PC-3 (cell line): ENCODE results near the gene HACD1. TPM values are rescaled to one million over a fixed set of nuclear protein-coding genes. Genes with fewer than 3 reads are reported as not detected.

Source experiments
- ATAC-seq: fragments of 200-7000 bp; cut with Tn5 transposase; 2 replicates; pipeline ENCODE4 v1.9.1; 2020; ENCODE audit warnings: mild to moderate bottlenecking, moderate library complexity
- BruUV-seq: library from RNA; stranded (reverse); fragments of 400-500 nt; replicated peaks from 2 replicates; lab custom pipeline; 2021; lab: Mats Ljungman, UMichigan
- CTCF ChIA-PET: fragments of 300-600 bp; sonication (Branson Sonifier 250); formaldehyde crosslinking; loops from one replicate; lab custom pipeline; 2022; ENCODE audit warnings: antibody characterized with exemption; lab: Charles Lee
- POLR2A ChIA-PET: fragments of 300-600 bp; sonication (Branson Sonifier 250); formaldehyde crosslinking; loops from one replicate; lab custom pipeline; 2022; ENCODE audit warnings: antibody characterized with exemption; ENCODE audit not compliant: unreplicated experiment; lab: Charles Lee
- DNase-seq: peaks from one replicate; pipeline ENCODE4 v3.0.0-alpha.2; 2015
- H2AFZ ChIP-seq: fragments of 300-600 bp; sonication (generic); 2 replicates; pipeline ENCODE4 v1.6.0; 2016; ENCODE audit warnings: antibody characterized with exemption, low read length
- H3F3A ChIP-seq: fragments of 300-600 bp; sonication (generic); one replicate; pipeline ENCODE4 v1.6.0; 2017; ENCODE audit warnings: antibody characterized with exemption, low read length, control low read depth, mild to moderate bottlenecking; ENCODE audit not compliant: unreplicated experiment
- H3K27ac ChIP-seq: fragments of 300-600 bp; sonication (generic); 2 replicates; pipeline ENCODE4 v1.5.1; 2016; ENCODE audit warnings: mild to moderate bottlenecking, low read length
- H3K27me3 ChIP-seq: fragments of 300-600 bp; sonication (generic); 2 replicates; pipeline ENCODE4 v1.6.1; 2016; ENCODE audit warnings: low read length, mixed read lengths
- H3K36me3 ChIP-seq: fragments of 300-600 bp; sonication (generic); 2 replicates; pipeline ENCODE4 v1.6.1; 2016; ENCODE audit warnings: low read depth, mixed run types, low read length, mixed read lengths
- H3K4me1 ChIP-seq: fragments of 300-600 bp; sonication (generic); 2 replicates; pipeline ENCODE4 v1.5.1; 2016; ENCODE audit warnings: low read length; ENCODE audit not compliant: insufficient read depth
- H3K4me2 ChIP-seq: fragments of 300-600 bp; sonication (generic); 2 replicates; pipeline ENCODE4 v1.6.0; 2016; ENCODE audit warnings: low read length
- H3K4me3 ChIP-seq: fragments of 300-600 bp; sonication (generic); 2 replicates; pipeline ENCODE4 v1.5.1; 2016; ENCODE audit warnings: mild to moderate bottlenecking, low read length, mixed read lengths
- H3K79me2 ChIP-seq: fragments of 300-600 bp; sonication (generic); 2 replicates; pipeline ENCODE4 v1.6.1; 2017; ENCODE audit warnings: low read length, mixed read lengths
- H3K9ac ChIP-seq: fragments of 300-600 bp; sonication (generic); 2 replicates; pipeline ENCODE4 v1.6.0; 2016; ENCODE audit warnings: mild to moderate bottlenecking, low read length
- H3K9me2 ChIP-seq: fragments of 300-600 bp; sonication (generic); replicated peaks from 2 replicates; pipeline ENCODE4 v1.6.1; 2016; ENCODE audit warnings: mixed run types, low read length, mixed read lengths
- H3K9me3 ChIP-seq: fragments of 300-600 bp; sonication (generic); 2 replicates; pipeline ENCODE4 v1.6.1; 2016; ENCODE audit warnings: low read length, mixed read lengths
- H4K20me1 ChIP-seq: fragments of 300-600 bp; sonication (generic); 2 replicates; pipeline ENCODE4 v1.6.1; 2016; ENCODE audit warnings: low read length, mixed read lengths
- CTCF ChIP-seq: fragments of 300-600 bp; sonication (generic); conservative IDR thresholded peaks from 2 replicates; pipeline ENCODE4 v1.5.1; 2017; ENCODE audit warnings: antibody characterized with exemption, low read depth, mild to moderate bottlenecking, low read length
- EZH2 ChIP-seq: fragments of 300-600 bp; sonication (generic); IDR thresholded peaks from one replicate; pipeline ENCODE4 v1.6.1; 2017; ENCODE audit warnings: antibody characterized with exemption, mild to moderate bottlenecking, low read length; ENCODE audit not compliant: unreplicated experiment
- EZH2phosphoT487 ChIP-seq: fragments of 300-600 bp; sonication (generic); IDR thresholded peaks from 2 replicates; pipeline ENCODE4 v1.6.1; 2018; ENCODE audit warnings: mild to moderate bottlenecking, antibody characterized with exemption, low read length, borderline replicate concordance
- intact Hi-C: fragments of 100-400 bp; cut with micrococcal nuclease; formaldehyde crosslinking; loops from 2 replicates; pipeline ENCODE4 v1.9.0; 2023
- total RNA-seq: library from RNA; depleted of rRNA; stranded (reverse); fragments of >200 nt; gene quantifications from 2 replicates; pipeline ENCODE4 v1.2.3, GENCODE V29; 2014

Gene HACD1
- total RNA-seq, 1 experiment from 2014 or later = 15.3 TPM

GRCh38 chr10:17660921-17661320 is 43.7 kb upstream of the HACD1 start:
- DNase-seq (no peak), ATAC-seq (no peak)
- no TSS peak for BruUV-seq
- Histone ChIP-seq H3K9me2 (no peaks in the 10 kb centered on the region), H2AFZ (no peak overlapping the region), H3K79me2 (peaks cover 51% of the 10 kb centered on the region), H3K36me3 (no peaks in the 10 kb centered on the region), H3K4me3 (no peak overlapping the region), H3K27ac (no peak overlapping the region), H3K4me2 (no peak overlapping the region), H3K4me1 (peaks cover 9% of the 10 kb centered on the region; the same call in 1 of the 2 replicates), H3K27me3 (no peaks in the 10 kb centered on the region), H3K9me3 (no peaks in the 10 kb centered on the region), H3F3A (no peaks in the 10 kb centered on the region), H4K20me1 (no peaks in the 10 kb centered on the region), H3K9ac (no peak overlapping the region)
- ChIA-PET POLR2A (no interaction called here), CTCF (no interaction called here)
- TF ChIP-seq EZH2phosphoT487 (no peak), EZH2 (no peak), CTCF (no peak)
- intact Hi-C loops = no loop called here

- H2AFZ ChIP-seq = no peak overlapping the region
- H3K4me2 ChIP-seq = no peak overlapping the region
- TF ChIP-seq EZH2phosphoT487 (no peak), CTCF (no peak), EZH2 (no peak)
- ATAC-seq (no peak), DNase-seq (no peak)
- H3K27ac ChIP-seq = no peak overlapping the region
- no peaks in the 10 kb centered on the region for H3F3A ChIP-seq
- no peaks in the 10 kb centered on the region for H3K9me3 ChIP-seq
- ChIA-PET CTCF (no interaction called here), POLR2A (no interaction called here)
- H3K79me2 ChIP-seq = peaks cover 61% of the 10 kb centered on the region
- no TSS peak for BruUV-seq
- no peaks in the 10 kb centered on the region for H3K9me2 ChIP-seq
- H3K27me3 ChIP-seq = no peaks in the 10 kb centered on the region
- H3K4me1 ChIP-seq = 0 out of 2 replicates have a peak, but pooled peaks cover 5% of the 10 kb centered on the region
- H3K36me3 ChIP-seq = no peaks in the 10 kb centered on the region
- no peak overlapping the region for H3K9ac ChIP-seq
- no peak overlapping the region for H3K4me3 ChIP-seq
- no peaks in the 10 kb centered on the region for H4K20me1 ChIP-seq
- intact Hi-C loops = no loop called here
Measured at GRCh38 chr10:17659365-17659764, 42.2 kb upstream of the HACD1 start.

- Histone ChIP-seq H3K9me3 (no peaks in the 10 kb centered on the region), H3K36me3 (peaks cover 12% of the 10 kb centered on the region), H3K79me2 (peaks cover 77% of the 10 kb centered on the region), H3K4me2 (no peak overlapping the region), H2AFZ (no peak overlapping the region), H3F3A (no peaks in the 10 kb centered on the region), H3K4me1 (0 out of 2 replicates have a peak, but pooled peaks cover 5% of the 10 kb centered on the region), H3K27me3 (no peaks in the 10 kb centered on the region), H4K20me1 (no peaks in the 10 kb centered on the region), H3K9ac (no peak overlapping the region), H3K27ac (no peak overlapping the region), H3K9me2 (no peaks in the 10 kb centered on the region), H3K4me3 (no peak overlapping the region)
- DNase-seq = no peak
- ATAC-seq = no peak
- BruUV-seq = no TSS peak
- TF ChIP-seq EZH2phosphoT487 (no peak), CTCF (no peak)
- ChIA-PET POLR2A (no interaction called here), CTCF (no interaction called here)
- intact Hi-C loops = no loop called here
Measured at GRCh38 chr10:17657103-17657500, 39.9 kb upstream of the HACD1 start.
